ENCODE results near the gene HOXD1.
A peak's percentile ranks its signal among the peaks of the same experiment; 100 is the strongest.

Gene HOXD1

GRCh38 chr2:176154576-176155252 is 33.8 kb upstream of the HOXD1 start:
- no peak for DNase-seq

GRCh38 chr2:176155356-176156044 is 33.0 kb upstream of the HOXD1 start:
- DNase-seq: no peak

- DNase-seq: no peak
Observed at GRCh38 chr2:176156301-176156806, 32.1 kb upstream of the HOXD1 start.

- DNase-seq: no peak
Observed at GRCh38 chr2:176156807-176157498, 31.5 kb upstream of the HOXD1 start, which contains the start of gene HOXD3. Gene HOXD3, plus strand, starts transcription at chr2:176157307. Its CDS starts 11,808 bp downstream, at chr2:176169115.

- DNase-seq: peak; percentile 56
Observed at GRCh38 chr2:176157499-176158185, 30.8 kb upstream of the HOXD1 start.

- DNase-seq: no peak
Observed at GRCh38 chr2:176158186-176158591, 30.3 kb upstream of the HOXD1 start.

GRCh38 chr2:176158855-176159662 is 29.4 kb upstream of the HOXD1 start:
- no peak for DNase-seq

GRCh38 chr2:176159663-176160250 is 28.7 kb upstream of the HOXD1 start:
- no peak for DNase-seq

- DNase-seq: no peak
Observed at GRCh38 chr2:176160251-176160985, 28.1 kb upstream of the HOXD1 start.

GRCh38 chr2:176160986-176161824 is 27.3 kb upstream of the HOXD1 start:
- DNase-seq: no peak

GRCh38 chr2:176161825-176162626 is 26.4 kb upstream of the HOXD1 start:
- no peak for DNase-seq

GRCh38 chr2:176162911-176163671 is 25.4 kb upstream of the HOXD1 start:
- DNase-seq: no peak

GRCh38 chr2:176163672-176164056 is 24.8 kb upstream of the HOXD1 start:
- no peak for DNase-seq

- no peak for DNase-seq
Observed at GRCh38 chr2:176164201-176164600, 24.3 kb upstream of the HOXD1 start.

GRCh38 chr2:176164611-176165369 is 23.7 kb upstream of the HOXD1 start:
- DNase-seq: peak; percentile 4

- DNase-seq: no peak
Observed at GRCh38 chr2:176165370-176166050, 23.0 kb upstream of the HOXD1 start.

GRCh38 chr2:176166272-176166671 is 22.2 kb upstream of the HOXD1 start:
- no peak for DNase-seq

Measured in DMS79 (cell line).